Esophagus muscularis mucosa (tissue), 4 donors: ENCODE measurements around the gene MYO19. TPM values are rescaled to one million over a fixed set of nuclear protein-coding genes. Genes with fewer than 3 reads are reported as not detected.
"Not testable (repeated sequence)": the region's sequence is repeated elsewhere in the genome, so short reads cannot be mapped to it uniquely, and the experiment has no call there.

Experiments used
- DNase-seq: peaks from one replicate; pipeline ENCODE4 v3.0.0-alpha.2; 2017; ENCODE audit errors: extremely low spot score
- H3K27ac ChIP-seq, 4 donors: fragments of 200-600 bp; sonication (generic); replicated peaks in 1 of 4; 1 replicate in 3 of 4; 2 replicates in 1 of 4; pipeline ENCODE4 v1.5.1; 2016 to 2019; ENCODE audit warnings: mild to moderate bottlenecking in 1 of 4
- H3K27me3 ChIP-seq, 4 donors: fragments of 200-600 bp; sonication (generic); one replicate each; pipeline versions ENCODE4 v1.5.1 to v1.6.0; 2016 to 2019
- H3K36me3 ChIP-seq, 4 donors: fragments of 200-600 bp; sonication (generic); one replicate each; pipeline ENCODE4 v1.5.1; 2016 to 2019
- H3K4me1 ChIP-seq, 4 donors: fragments of 200-600 bp; sonication (generic); one replicate each; pipeline ENCODE4 v1.5.1; 2016 to 2019
- H3K4me3 ChIP-seq, 4 donors: fragments of 200-600 bp; sonication (generic); 1 replicate in 2 of 4; 2 replicates in 2 of 4; pipeline ENCODE4 v1.5.1; 2016 to 2019; ENCODE audit warnings: mild to moderate bottlenecking in 4 of 4, moderate library complexity in 1 of 4
- H3K9me3 ChIP-seq, 4 donors: fragments of 200-600 bp; sonication (generic); 1 replicate in 3 of 4; 2 replicates in 1 of 4; pipeline ENCODE4 v1.5.1; 2016 to 2019
- EP300 ChIP-seq: sonication (generic); formaldehyde crosslinking; IDR thresholded peaks from one replicate; pipeline ENCODE4 v1.6.1; 2017; ENCODE audit warnings: antibody characterized with exemption
- POLR2A ChIP-seq: fragments of 450-650 bp; IDR thresholded peaks from one replicate; pipeline ENCODE4 v1.6.1; 2017; ENCODE audit warnings: antibody characterized with exemption, moderate library complexity, mild to moderate bottlenecking, low read depth
- POLR2AphosphoS5 ChIP-seq, 2 donors: sonication (generic); formaldehyde crosslinking; IDR thresholded peaks; one replicate each; pipeline ENCODE4 v1.6.1; 2017; ENCODE audit warnings: antibody characterized with exemption in 2 of 2
- WGBS: methylation state at CpG from one replicate; pipeline ENCODE4 v1.1.5; 2018; 5-methylcytosine and 5-hydroxymethylcytosine counted together
- intact Hi-C: fragments of 100-400 bp; cut with DNase I; formaldehyde crosslinking; loops from one replicate; pipeline ENCODE4 v1.15.1; 2023
- small RNA-seq, 3 donors: library from RNA; depleted of rRNA; stranded (forward); fragments of <200 nt; gene quantifications; one replicate each; pipeline ENCODE3, GENCODE V24; 2016
- total RNA-seq, 4 donors: library from RNA; depleted of rRNA; stranded (reverse); fragments of >200 nt; gene quantifications; one replicate each; pipeline versions ENCODE4 v1.1.0 to v1.2.1, GENCODE V29; 2016
- TF ChIP-seq, protein P1 (sequence below), 3 experiments: fragments of 200-600 bp in 2 of 3; fragments of 450-650 bp in 1 of 3; sonication (generic) in 2 of 3; IDR thresholded peaks; one replicate each; pipeline ENCODE4 v1.5.1; 2017 to 2019; ENCODE audit warnings: antibody characterized with exemption in 3 of 3, mild to moderate bottlenecking in 2 of 3, moderate library complexity in 1 of 3

The MYO19 gene
- total RNA-seq, 4 donors from 2014 or later = 29.5 to 68.1 (median 44.3) TPM

DNA sequence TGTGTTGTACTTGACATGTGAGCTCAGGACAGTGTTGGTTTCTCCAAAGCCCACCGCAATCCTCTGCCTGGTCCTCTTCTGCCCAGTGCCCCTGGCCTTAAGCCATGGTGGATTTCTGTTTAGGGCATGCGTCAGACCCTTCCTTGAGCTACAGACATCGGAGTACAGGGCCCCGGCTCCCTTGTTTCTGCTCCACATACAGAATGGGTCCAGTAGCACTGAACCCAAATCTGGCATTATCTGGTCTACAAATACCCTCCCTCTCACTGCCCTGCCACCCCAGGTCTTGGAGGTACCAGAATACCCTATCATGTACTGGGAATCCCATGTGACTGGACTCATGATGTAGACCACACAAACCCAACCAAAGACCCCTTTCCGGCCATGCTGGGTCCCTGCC lies 75.6 kb downstream of the MYO19 start:
- 85% methylated on average over 4 of the region's 5 CpGs for WGBS
- Histone ChIP-seq H3K4me3 (no peak overlapping the region), H3K9me3 (no peaks in the 10 kb centered on the region), H3K36me3 (no peaks in the 10 kb centered on the region), H3K4me1 (peaks cover 0 to 4% (median 1%) of the 10 kb centered on the region in 4 donors), H3K27me3 (peaks cover 0 to 43% (median 9%) of the 10 kb centered on the region in 4 donors), H3K27ac (no peak overlapping the region)
- TF ChIP-seq POLR2A (no peak), POLR2AphosphoS5 (IDR thresholded peaks at IDR 0.05) (no peak), EP300 (no peak)
- TF ChIP-seq, protein P1, sequence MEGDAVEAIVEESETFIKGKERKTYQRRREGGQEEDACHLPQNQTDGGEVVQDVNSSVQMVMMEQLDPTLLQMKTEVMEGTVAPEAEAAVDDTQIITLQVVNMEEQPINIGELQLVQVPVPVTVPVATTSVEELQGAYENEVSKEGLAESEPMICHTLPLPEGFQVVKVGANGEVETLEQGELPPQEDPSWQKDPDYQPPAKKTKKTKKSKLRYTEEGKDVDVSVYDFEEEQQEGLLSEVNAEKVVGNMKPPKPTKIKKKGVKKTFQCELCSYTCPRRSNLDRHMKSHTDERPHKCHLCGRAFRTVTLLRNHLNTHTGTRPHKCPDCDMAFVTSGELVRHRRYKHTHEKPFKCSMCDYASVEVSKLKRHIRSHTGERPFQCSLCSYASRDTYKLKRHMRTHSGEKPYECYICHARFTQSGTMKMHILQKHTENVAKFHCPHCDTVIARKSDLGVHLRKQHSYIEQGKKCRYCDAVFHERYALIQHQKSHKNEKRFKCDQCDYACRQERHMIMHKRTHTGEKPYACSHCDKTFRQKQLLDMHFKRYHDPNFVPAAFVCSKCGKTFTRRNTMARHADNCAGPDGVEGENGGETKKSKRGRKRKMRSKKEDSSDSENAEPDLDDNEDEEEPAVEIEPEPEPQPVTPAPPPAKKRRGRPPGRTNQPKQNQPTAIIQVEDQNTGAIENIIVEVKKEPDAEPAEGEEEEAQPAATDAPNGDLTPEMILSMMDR (IDR thresholded peaks at IDR 0.05) = no peak
- DNase-seq = no peak
- intact Hi-C loops = no loop called here

DNA sequence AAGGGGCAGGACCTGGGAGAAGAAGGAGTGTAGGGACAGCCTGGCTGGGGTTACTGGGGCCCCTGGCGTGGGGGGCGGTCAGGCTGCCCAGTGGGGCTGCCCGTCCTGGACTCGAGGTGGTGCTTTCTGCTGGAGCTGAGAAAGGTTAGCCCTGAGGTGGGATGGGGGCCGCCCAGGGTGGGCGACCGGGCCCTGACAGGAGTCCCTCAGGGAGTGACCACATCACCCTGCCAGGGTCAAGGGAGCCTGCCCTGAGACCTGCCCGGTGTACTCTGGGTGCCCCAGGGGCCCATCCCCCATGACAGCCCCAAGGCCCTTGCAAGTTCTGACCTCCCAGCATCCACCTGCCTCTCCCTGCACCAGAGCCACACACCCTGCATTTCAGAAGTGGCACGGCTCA lies 77.0 kb downstream of the MYO19 start:
- H3K36me3 ChIP-seq, DNase-seq, H3K4me1 ChIP-seq, H3K9me3 ChIP-seq, H3K4me3 ChIP-seq, H3K27ac ChIP-seq, intact Hi-C loops: not testable (repeated sequence)
- 89% methylated on average over 5 of the region's 9 CpGs for WGBS
- H3K27me3 ChIP-seq = peaks cover 0 to 30% (median 0%) of the 10 kb centered on the region in 4 donors

DNA sequence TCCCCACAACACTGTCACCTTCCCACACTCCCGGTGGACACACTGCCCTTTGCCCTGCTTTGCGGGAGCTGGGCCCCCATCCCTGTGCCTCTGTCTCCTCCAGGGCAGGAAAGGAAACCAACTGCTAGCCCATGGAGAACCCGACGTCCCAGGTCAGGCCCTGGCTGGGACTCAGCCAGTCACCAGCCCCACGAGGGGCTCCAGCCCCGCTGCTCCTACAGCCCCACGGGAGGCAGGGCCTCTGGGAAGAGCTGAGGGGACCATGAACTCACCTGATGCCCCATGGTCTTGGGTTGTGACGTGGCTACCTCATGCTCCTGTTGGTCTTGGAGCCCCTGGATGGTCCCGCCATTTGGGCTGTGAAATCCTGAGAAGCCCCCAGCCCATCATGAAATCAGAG lies 81.8 kb downstream of the MYO19 start:
- no CpG with 5 or more reads among the region's 9 CpGs for WGBS
- H3K27me3 ChIP-seq = peaks cover 0 to 11% (median 0%) of the 10 kb centered on the region in 4 donors
- H3K36me3 ChIP-seq, DNase-seq, intact Hi-C loops, H3K9me3 ChIP-seq, H3K27ac ChIP-seq, H3K4me1 ChIP-seq, H3K4me3 ChIP-seq: not testable (repeated sequence)

DNA sequence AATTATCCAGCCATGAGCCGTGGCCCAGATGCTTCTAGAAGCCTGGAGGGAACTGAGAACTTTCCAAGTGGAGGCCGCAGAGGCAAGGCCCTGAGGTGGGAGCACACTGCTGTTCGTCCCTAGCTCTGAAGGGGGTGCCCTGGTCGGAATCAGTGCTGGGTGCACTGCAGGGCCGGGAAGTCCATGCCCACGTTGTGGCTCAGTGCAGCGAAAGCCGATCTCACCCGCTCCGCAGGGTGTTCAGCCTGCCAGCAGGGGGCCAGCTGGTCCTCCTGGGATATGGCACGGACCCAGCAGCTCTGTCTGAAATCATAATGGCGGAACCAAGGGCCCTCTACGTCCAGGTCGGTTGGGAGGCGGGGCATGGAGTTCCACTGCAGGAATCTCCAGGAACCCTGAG lies 84.7 kb downstream of the MYO19 start:
- WGBS = no CpG with 5 or more reads among the region's 15 CpGs

More for the DNA sequence above, 84.7 kb downstream of the MYO19 start:
- H3K27me3 ChIP-seq, H3K4me1 ChIP-seq, H3K9me3 ChIP-seq, H3K4me3 ChIP-seq, H3K36me3 ChIP-seq, DNase-seq, intact Hi-C loops, H3K27ac ChIP-seq: not testable (repeated sequence)

Small RNA genes within 50 kb of the gene (small RNA-seq; reads per million reads assigned to genes)
- gene RNA5SP439 = 0 reads per million in 3 donors

Other genes with a start within 250 kb of the MYO19 start
- not detected for gene TBC1D3G, start 211.0 kb downstream of the MYO19 start, total RNA-seq
- gene TBC1D3H, start 146.4 kb downstream of the MYO19 start, total RNA-seq = not detected
- gene ZNHIT3, start 48.2 kb downstream of the MYO19 start, total RNA-seq = 10 to 100 TPM; 18.4 to 35.1 (median 25.8) TPM
- gene PIGW, start 119 bp upstream of the MYO19 start, total RNA-seq = 1 to 10 TPM; 2.5 to 6.5 (median 4.4) TPM
- gene GGNBP2, start 10.1 kb upstream of the MYO19 start, total RNA-seq = 10 to 100 TPM; 41.6 to 55.8 (median 54.2) TPM
- 1 to 10 TPM; 5.3 to 7.1 (median 6.0) TPM for gene DHRS11, start 57.0 kb upstream of the MYO19 start, total RNA-seq
- gene MRM1, start 66.7 kb upstream of the MYO19 start, total RNA-seq = 10 to 100 TPM in 1 of 4 donors, 1 to 10 TPM in 3; 6.2 to 10.8 (median 8.5) TPM